ENCODE data around the gene KCNN3.
"Not testable (repeated sequence)": the region's sequence is repeated elsewhere in the genome, so short reads cannot be mapped to it uniquely, and the experiment has no call there.

KCNN3 gene

DNA sequence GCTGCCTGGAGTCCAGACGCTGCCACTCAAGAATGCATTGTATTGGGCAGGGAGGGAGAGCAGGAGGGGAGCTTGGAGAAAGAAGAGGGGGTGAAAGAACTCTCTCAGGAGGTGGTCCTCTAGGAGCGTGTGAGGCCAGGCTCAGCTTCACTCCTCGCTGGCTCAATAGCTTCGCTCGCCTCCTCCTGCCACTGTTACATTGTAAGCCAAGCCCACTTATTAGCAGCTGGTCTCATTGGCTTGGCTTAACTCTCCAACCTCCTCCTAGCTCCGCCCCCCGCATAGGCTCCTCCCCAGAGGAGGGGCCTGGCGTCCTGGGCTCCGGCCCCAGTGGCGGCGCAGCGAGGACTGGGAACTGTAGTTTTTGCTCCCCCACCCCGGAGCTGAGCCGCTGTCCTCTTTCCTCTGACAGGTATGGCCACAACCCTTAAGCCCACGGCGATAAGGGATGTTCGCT is at the start of gene KCNN3:
TSS of gene KCNN3 (minus strand) at position 167 of the 457 bp plus-strand sequence. CDS start 317 bp downstream, outside the sequence.
- DNase-seq (ENCODE audit: low read depth), result peak; percentile 91

DNA sequence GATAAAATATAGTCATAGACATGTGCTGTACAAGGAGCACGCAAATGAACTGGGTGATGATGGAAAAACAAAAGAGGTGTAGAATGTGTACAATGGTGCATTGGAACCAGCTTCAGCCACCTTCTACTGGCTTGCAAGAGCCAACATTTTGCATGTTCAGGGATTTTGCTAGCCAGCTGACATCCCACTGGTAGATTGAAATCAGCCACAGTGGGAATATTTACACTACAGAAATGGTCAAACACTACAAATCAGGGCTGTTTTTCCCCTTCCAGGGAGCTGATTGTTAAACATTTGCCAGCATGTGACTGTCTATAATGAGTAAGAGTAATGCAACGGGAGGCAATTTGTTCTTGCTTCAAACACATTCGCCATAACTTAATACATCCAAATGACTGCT is 43.2 kb upstream of the KCNN3 start:
- no peak for DNase-seq (ENCODE audit: low read depth)

DNA sequence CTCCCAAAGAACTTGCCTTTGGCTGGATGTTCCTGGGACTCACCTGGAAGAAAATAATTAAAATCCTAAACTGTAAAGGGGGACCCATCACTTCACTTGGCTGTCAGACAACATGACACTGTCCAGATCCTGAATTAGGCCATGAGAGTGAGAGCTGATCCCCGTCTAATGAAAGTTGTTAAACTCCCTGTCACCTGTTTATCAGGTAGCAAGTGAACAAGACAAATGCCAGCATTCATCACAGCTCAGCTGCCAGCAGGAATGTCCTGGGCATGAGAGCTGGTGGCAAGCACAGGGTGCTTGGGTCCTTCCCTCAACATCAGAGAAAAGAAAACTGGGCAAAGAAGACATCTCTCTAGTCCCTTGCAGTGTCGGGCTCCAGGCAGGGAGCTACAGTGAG is 42.7 kb upstream of the KCNN3 start:
- DNase-seq (ENCODE audit: low read depth), result no peak

DNA sequence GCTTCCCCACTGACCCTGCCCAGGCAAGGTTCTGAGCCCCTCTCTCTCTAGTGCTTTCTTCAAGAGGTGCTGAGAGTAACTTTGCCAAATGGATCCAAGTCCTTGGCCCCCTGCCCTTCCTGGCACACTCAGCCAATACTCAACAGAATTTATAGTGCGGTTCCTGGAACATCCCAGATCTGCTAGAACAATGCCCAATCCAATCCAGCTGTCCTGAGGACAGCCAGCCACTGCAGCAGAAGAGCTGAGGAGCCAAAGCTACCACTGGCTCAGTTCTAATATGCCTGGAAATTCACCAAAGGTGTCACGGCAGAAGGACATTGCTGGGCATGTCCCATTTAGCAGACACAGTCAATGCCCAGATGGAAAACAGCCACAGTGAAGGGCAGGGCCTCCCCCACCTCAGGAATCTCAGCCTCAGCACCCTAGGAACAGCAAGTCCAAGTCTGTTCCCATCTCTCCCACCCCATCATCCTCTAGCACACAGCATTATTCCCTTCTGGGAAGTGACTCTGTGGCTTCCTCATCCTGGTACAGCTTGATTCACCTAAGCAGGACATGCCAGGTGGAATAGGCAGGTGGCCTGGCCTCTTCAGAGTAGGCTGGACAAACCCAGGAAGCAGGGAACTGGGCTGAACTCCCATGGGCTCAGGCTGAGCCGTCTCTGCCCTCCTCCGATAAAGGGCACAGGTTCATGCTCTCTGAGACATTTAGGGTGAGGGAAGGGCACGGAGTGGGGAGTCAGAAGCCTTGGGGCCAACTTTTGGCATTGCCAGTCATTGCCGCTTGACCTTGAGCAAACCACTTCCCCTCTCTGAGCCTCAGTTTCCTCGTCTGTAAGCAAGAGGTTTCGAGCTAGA is 41.8 kb upstream of the KCNN3 start:
- no peak for DNase-seq (ENCODE audit: low read depth)

DNA sequence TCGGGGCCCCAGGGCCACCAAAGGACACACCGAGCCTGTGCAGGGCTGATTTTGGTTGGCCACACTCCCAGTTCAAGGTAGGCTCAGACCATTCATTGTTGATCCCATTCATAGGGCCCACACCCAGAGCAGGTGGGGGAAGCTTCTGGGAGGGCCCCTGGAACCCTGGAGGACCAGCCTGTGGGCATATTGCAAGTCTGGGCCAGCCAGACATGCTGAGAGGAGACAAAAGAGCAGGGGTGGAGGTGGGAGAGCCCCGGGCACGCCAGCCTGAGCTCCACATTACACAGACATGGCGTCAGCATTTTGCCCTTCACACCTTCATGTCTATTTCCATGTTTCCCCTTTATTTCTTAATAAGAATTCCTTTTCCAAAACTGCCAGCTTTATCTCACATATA is 40.8 kb upstream of the KCNN3 start:
- DNase-seq (ENCODE audit: low read depth), result no peak

DNA sequence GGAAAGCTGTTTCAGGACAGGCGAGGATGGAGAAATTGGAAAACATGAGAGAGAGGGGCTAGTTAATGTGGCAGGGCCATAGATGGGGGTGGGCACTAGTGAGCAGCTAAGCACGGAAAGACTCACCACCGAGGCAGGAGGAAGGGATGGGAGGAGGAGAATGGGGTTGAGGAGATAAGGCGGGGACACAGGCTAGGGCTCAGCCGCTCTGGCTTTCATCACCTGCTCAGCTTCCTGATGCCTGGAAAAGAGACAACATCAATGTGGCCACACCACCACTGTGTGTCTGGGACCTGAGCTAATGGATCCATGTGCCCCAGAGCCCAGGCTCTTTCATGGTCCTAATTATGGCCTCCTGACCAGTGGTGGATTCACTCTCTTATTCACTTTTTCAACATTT is 38.9 kb upstream of the KCNN3 start:
- DNase-seq (ENCODE audit: low read depth), result no peak

DNA sequence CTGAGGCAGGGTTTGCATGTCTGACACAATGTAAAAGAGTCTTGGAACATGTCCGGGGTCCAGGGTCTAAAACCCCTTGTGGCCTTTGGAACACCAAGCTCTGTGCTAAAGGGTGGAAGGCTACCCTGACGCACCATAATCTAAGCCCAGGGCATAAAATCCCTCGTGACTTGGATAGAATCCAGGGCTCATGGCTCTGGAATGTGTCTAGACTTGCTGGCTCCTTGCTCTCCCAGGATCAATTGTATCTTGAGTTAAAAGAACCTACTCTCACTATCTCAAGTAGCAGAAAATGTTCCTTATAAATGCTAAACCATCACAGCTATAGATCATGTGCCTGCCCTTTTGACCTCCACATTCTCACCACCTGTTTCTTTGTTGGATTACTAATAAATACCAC is 38.0 kb upstream of the KCNN3 start:
- DNase-seq (ENCODE audit: low read depth), result not testable (repeated sequence)

DNA sequence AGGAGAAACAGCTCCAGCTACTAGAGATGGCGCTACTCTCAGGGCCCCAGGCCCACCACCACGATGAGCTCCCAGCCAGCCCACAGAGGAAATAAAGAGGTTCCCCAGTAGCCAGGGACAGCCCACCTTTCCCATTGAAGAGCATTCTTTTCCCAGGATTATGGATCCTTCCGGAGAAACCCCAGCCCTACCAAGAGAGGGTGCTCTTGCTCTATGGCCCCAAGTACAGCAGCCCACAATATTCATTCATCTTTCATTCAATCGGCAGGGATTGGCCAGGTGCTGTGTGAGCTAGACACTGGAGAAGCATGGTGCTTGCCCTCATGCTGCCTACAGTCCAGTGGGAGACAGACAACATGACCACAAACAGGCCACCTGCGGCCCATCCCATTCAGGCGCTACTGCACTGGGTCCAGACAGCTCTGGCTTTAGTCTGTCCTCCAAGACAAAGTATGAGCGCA is 36.6 kb upstream of the KCNN3 start:
- no peak for DNase-seq (ENCODE audit: low read depth)

DNA sequence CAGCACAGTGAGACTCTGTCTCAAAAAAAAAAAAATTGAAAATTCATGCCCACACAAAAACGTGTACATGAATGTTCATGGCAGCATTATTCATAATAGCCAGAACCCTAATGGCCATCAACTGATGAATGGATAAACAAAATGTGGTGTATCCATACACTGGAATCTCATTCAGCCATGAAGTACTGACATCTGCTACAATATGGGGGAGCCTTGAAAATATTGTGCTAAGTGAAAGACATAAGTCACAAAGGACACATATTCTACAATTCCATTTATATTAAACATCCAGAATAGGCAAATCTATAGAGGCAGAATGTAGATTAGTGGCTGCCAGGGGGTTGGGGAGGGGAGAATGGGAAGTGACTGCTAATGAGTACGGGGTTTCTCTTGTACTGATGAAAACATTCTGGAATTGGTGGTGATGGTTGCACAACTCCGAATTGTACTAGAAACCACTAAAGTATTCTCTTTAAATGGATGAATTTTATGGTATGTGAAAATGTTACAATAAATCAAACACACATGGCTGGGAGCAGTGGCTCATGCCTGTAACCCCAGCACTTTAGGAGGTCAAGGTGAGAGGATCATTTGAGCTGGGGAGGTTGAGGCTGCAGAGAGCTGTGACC is 33.0 kb upstream of the KCNN3 start:
- no peak for DNase-seq (ENCODE audit: low read depth)

DNA sequence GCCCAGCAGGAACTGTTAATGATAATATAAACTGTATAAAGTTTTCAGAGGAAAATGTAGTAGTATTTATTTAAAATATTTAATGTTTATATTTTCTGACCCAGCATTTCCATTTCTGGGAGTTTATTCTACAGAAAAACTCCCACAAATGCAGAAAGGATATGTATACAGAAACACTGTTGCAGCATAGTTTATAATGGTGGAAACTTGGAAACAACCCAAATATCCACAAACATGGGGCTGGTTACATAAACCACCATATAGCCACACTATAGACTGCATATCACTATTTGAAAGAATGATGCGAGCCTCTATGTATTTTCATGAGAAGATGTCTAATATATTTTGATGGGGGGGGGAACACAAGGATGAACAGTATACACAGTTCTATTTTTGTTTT is 31.5 kb upstream of the KCNN3 start:
- no peak for DNase-seq (ENCODE audit: low read depth)

DNA sequence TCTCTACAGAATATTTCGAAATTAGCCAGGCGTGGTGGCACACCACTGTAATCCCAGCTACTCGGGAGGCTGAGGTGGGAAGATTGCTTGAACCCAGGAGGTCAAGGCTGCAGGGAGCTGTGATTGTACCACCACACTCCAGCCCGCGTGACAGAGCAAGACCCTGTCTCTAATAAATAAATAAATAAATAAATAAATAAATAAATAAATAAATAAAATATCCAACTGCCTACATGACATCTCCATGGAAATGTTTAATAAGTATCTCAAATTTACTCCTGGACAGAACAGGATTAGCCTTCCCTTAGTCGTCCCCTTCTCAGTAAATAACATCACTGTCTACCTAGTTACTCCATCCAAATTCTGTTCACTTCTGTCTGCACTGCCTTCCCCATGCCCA is 29.0 kb upstream of the KCNN3 start:
- no peak for DNase-seq (ENCODE audit: low read depth)

DNA sequence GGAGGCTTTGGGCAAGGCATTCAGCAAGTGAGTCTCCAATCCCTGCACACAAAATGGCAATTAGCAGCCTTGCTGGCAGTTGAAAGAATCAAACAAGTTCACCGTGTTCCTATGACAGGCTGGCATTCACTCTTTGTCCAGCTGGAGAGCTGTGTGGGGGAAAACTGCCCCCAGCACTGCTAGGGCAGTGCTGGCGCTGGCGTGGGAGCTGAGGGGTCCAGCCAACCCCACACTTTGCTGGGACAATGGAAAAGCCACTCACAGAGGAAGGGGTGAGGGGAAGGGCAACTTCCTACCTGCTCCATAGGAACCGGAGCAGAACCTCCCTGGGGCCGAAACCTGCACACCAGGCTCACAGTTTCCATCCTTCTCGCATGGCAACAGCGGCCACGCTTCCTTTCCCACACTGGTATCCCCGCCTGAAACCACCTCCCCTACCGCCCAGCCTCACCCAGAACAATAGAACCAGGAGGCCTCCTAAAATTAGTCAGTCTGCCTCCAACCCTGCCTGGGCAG is 26.7 kb upstream of the KCNN3 start:
- no peak for DNase-seq (ENCODE audit: low read depth)

DNA sequence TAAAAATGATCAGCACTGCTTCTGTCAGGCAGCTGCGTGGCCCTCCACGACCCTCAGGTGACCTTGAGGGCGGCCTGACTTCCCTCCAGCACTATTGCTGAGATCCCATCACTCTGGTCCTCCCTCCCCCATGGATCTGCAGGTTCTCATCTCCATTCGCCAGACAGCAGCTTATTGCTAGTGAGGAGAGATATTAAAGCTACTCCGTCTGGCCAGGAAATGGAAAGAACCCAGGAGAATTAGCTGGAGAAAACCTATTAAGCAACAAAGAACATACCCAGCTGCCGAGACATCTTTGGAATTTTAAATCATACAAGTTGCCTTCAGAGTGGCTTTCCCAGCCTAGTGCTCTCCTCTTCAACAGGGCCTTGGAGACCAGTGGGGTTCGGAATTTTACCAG is 25.7 kb upstream of the KCNN3 start:
- DNase-seq (ENCODE audit: low read depth), result peak; percentile 16

DNA sequence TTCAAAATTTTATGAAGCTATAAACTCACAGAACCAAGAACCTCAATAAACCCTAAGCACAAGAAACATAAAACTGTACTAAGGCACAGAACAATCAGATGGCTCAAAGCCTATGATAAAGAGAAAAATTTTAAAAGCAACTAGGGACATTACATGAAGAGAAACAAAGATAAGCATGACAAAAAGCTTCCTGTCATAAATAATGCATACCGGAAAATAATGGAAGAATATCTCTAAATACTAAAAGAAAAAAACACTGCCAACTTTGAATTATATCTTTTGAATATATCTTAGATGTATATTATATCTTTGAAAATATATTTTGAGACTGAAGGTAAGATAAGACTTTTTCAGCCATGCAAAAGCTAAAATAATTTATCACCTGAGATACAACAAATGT is 21.4 kb upstream of the KCNN3 start:
- no peak for DNase-seq (ENCODE audit: low read depth)

DNA sequence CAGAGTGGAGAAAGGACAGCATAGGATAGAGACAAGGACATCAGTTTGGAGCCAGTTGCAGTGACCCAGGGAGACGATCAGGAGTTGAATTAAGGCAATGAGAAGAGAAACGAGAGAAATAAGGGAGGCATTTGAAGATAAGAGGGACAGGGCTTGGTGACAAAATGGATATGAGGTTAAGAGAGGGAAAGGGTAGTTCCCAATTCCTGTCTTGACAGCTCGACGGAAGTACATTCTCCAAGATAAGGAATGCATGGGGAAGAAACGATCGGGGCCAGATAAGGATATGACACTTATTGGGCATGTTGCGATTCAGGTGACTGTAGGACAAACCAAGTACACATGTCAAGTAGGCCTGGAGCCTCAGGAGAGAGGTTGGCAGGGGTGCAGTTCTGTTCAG is 18.7 kb upstream of the KCNN3 start:
- no peak for DNase-seq (ENCODE audit: low read depth)

DNA sequence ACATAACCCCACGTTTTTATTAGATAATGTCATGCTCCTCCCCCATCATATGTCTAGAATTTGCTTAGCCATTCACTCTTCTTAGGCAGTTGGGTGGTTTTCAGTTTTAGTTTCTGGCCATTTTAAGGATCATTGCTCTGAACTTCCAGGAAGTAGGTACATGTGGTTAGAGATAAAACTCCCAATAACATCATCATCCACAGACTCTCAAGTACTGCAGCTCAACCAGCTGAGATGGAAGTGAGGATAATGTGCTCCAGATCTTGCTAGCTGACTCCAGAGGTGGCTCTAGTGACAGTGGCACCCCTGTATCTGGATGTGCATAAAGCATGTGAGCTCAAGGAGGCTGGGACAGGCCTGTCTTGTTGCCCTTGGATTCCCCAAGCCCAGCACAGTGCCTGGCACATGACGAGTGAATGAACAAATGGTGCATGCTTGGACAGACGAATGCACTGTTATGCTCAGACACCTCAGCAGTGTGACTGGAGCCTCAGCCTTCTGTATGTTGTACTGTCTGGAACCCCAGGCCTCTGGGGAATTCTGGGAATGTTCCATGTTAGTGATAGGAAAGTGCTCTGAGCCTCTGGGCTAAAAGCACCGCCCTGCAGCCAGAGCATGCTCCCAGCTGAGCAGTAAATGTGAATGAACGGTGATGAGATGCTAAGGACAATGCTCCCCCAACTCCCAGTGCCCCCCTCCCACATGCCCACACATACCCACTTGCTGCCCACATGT is 16.4 kb upstream of the KCNN3 start:
- no peak for DNase-seq (ENCODE audit: low read depth)

DNA sequence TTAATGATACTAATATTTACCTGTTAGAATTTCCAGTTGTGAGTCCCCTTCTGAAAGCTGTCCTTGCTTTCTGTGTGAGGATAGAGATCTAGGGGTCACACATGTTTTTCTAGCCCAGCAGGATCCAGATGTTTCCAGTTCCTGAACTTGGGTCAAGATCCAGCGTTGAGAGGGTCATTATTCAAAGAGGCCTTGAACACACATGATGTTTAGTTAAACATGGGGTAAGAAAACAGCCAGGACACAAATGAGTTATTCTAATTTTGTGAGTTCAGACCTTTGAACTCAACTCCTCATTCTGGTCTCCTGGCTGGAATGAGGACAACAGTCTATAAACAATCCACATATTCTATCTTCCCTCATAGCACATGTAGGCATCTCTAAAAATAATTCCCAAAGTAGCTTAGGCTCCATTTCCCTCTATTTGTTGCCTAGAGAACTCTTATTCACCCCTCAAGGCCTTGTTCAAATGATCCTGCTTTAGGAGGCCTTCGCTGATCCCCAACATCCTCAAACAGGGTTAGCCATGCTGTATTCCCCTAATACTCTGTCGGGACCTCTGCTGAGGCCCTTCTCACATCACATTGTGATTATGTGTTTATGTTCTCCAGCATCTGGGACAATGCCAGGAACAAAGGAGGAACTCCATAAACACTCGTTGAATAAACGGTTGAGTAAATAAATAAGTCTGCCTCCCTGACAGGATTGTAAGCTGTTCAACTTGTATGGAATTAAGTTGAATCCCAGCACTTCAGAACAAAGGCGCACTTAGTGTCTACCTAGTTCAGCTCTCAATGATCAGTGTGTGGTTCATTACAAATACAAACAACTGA is 15.0 kb upstream of the KCNN3 start:
- DNase-seq (ENCODE audit: low read depth), result no peak

DNA sequence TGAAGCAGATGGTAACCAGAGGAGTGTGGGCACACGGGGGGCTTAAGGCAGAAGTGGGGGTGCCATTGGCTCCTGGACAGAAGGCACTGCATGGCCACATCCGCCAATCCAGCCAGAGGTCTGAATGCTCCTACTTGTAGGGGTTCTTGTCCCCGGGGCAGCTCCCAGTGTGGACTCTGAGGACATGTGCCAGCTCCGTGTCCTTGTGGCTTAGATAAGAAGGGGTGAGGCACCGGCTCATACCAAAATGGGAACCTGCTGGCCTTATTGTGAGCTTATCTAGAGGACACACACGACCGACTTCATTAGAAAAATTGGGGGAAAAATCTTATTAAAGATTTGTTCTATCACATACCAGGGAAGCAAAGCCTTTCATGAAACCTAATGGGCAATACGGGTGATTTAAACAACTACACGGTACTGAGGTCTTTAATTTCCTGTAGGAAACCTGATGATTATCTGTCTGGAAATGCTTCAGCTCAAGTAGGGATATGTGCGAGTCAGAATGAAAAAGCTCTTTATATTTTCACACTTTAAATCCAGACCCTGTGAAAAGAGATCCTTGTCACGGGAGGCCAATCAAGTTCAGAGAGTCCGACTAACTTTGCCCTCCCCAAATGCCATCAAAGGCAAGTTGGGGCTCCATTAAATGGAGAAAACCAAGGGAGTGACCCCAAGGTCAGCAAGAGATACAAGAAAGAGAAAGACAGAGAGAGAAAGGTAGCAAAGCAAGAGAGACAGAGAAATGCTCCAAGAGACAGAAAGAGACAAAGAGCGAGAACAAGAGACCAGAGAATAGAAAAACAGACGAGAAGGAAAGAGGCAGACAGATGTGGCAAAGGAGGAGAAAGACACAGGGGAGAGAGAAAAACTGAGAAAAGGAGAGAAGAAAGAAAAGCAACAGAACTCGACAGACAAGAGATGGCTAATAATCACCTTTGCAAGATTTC is 14.1 kb upstream of the KCNN3 start:
- DNase-seq (ENCODE audit: low read depth), result no peak

DNA sequence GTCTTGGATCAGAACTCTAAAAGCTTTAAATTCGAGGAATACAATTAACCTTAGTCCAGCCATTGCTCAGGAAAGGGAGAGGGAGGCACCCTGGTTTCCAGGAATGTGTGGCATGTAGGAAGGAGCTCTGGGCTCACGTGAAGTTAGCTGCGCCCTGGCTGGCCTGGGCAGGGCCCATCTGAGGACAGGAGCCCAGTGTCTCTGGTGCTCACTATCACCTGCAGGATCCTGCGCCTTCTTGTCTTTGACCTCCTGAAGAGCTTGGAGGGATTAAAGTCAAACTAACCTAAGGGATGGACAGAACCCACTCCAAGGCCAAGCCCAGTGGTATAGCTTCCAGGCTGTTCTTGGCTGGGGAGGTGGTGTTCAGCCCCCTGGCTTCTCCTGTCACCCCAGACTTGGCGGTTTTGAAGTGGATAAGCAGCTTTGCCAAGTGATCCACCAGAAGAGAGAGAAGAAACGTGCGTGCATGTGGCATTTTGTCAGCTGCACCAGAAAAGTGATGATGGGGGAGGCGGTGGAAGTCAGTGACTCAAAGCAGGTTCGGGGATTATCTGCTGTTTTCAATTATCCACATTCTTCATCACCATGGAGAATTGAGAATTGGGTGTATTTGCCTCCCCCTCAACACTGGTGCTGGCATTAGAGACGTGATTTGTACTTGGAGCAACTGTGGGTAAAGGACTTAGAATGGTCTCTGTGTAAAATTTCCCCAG is 11.9 kb upstream of the KCNN3 start:
- no peak for DNase-seq (ENCODE audit: low read depth)

DNA sequence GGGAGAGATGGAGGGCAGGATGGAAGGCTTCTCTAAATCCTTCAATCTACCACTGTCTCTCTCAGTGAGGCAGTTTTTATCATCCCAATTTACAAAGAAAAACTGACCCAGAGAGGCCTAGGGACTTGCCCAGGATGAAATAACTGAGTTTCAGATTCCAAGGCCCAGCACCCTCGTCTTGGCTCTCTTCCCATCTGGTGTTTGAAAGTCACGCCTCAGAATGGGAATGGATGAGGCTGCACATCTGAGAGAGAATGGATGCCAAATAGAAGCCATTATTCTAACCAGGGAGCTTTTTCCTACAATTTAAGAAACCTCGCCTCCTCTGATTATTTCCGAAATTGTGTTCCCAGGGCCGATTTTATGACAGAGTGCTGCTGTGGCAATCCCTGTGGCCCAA is 10.6 kb upstream of the KCNN3 start:
- no peak for DNase-seq (ENCODE audit: low read depth)
